K562 (cell line): ENCODE data around the gene B3GALT6. TPM values are rescaled to one million over a fixed set of nuclear protein-coding genes. Genes with fewer than 3 reads are reported as not detected.

Experiments
- AFF1 ChIP-seq, 2 experiments: fragments of 450-650 bp; IDR thresholded peaks; 2 replicates each; pipeline ENCODE4 v1.6.1; 2018; ENCODE audit warnings: mild to moderate bottlenecking in 2 of 2, low read depth in 1 of 2; ENCODE audit not compliant: partially characterized antibody in 2 of 2
- AFF4 ChIP-seq: sonication (generic); formaldehyde crosslinking; IDR thresholded peaks from 2 replicates; pipeline ENCODE4 v1.8.0; 2023; ENCODE audit warnings: mild to moderate bottlenecking, missing genetic modification reagents
- BCOR ChIP-seq: fragments of 450-650 bp; IDR thresholded peaks from 2 replicates; pipeline ENCODE4 v1.6.1; 2016
- BMI1 ChIP-seq: fragments of 150-350 bp; IDR thresholded peaks from 2 replicates; pipeline ENCODE4 v1.6.1; 2014; ENCODE audit warnings: low read length
- FIP1L1 ChIP-seq: fragments of 200-400 bp; formaldehyde crosslinking; IDR thresholded peaks from 2 replicates; pipeline ENCODE4 v1.6.1; 2018; ENCODE audit warnings: mild to moderate bottlenecking, low read depth, low read length; ENCODE audit not compliant: poor library complexity, severe bottlenecking
- FOXJ3 ChIP-seq: sonication (generic); formaldehyde crosslinking; IDR thresholded peaks from 2 replicates; pipeline ENCODE4 v1.4.0; 2020; ENCODE audit warnings: mild to moderate bottlenecking, missing genetic modification reagents
- KLF16 ChIP-seq: IDR thresholded peaks from 2 replicates; pipeline ENCODE4 v1.6.1; 2016; ENCODE audit warnings: antibody characterized with exemption
- NKRF ChIP-seq: fragments of 450-650 bp; IDR thresholded peaks from 2 replicates; pipeline ENCODE4 v1.6.1; 2016; ENCODE audit warnings: borderline replicate concordance
- OTX1 ChIP-seq: fragments of 450-650 bp; formaldehyde crosslinking; IDR thresholded peaks from 2 replicates; pipeline ENCODE4 v1.4.0; 2022; ENCODE audit warnings: mild to moderate bottlenecking
- RCOR1 ChIP-seq, 2 experiments: IDR thresholded peaks; 2 replicates each; pipeline ENCODE4 v1.6.1; 2012; ENCODE audit warnings: low read depth in 2 of 2, low read length in 2 of 2, borderline replicate concordance in 1 of 2, improper control_type of control experiment in 1 of 2
- RFX7 ChIP-seq: fragments of 250-450 bp; sonication (Bioruptor Pico); IDR thresholded peaks from 2 replicates; pipeline ENCODE4 v1.5.1; 2021; ENCODE audit warnings: mild to moderate bottlenecking
- SMAD4 ChIP-seq: fragments of 250-450 bp; sonication (Bioruptor Pico); conservative IDR thresholded peaks from 2 replicates; pipeline ENCODE4 v1.8.0; 2021; ENCODE audit warnings: inconsistent platforms, mild to moderate bottlenecking, moderate library complexity
- TBP ChIP-seq: optimal IDR thresholded peaks from 2 replicates; pipeline ENCODE3; 2011; ENCODE audit warnings: low read depth, low read length, improper control_type of control experiment
- ZNF24 ChIP-seq: fragments of 450-650 bp; IDR thresholded peaks from 2 replicates; pipeline ENCODE4 v1.6.1; 2016
- polyA plus RNA-seq, 8 experiments: library from polyadenylated mRNA; depleted of rRNA in 4 of 8; stranded (reverse) in 5 of 8; unstranded in 3 of 8; fragments of >200 nt; fragmentation: Nextera tagmentation in 2 of 8; fragmentation: Illumina TruSeq in 1 of 8; extraction: Ambion mirVana in 2 of 8; extraction: Trizol in 1 of 8; gene quantifications; 2 replicates each; pipeline versions ENCODE4 v1.2.1 to v1.2.3, GENCODE V29; 2011 to 2014; ENCODE audit warnings: inconsistent platforms in 1 of 8, missing spikeins in 1 of 8
- total RNA-seq, 7 experiments: library from RNA; depleted of rRNA in 6 of 7; stranded (reverse); fragments of >200 nt in 6 of 7; fragmentation: Illumina TruSeq in 2 of 7; extraction: Trizol in 2 of 7; gene quantifications; 2 replicates each; pipeline versions ENCODE4 v1.2.1 to v1.2.3, GENCODE V29; 2011 to 2021; ENCODE audit warnings: low replicate concordance in 1 of 7
- TF ChIP-seq, protein P1 (sequence below), 2 experiments: IDR thresholded peaks; 2 replicates each; pipeline ENCODE4 v1.6.1; 2012; ENCODE audit warnings: improper control_type of control experiment in 2 of 2, low read depth in 2 of 2, low read length in 2 of 2, borderline replicate concordance in 1 of 2

The B3GALT6 gene
- total and polyA plus RNA-seq, 9 of the 15 experiments (the other 6 are each of a cell fraction or from before 2014, with no cell fraction given), result 0.68 to 29.8 (median 9.9) TPM

DNA sequence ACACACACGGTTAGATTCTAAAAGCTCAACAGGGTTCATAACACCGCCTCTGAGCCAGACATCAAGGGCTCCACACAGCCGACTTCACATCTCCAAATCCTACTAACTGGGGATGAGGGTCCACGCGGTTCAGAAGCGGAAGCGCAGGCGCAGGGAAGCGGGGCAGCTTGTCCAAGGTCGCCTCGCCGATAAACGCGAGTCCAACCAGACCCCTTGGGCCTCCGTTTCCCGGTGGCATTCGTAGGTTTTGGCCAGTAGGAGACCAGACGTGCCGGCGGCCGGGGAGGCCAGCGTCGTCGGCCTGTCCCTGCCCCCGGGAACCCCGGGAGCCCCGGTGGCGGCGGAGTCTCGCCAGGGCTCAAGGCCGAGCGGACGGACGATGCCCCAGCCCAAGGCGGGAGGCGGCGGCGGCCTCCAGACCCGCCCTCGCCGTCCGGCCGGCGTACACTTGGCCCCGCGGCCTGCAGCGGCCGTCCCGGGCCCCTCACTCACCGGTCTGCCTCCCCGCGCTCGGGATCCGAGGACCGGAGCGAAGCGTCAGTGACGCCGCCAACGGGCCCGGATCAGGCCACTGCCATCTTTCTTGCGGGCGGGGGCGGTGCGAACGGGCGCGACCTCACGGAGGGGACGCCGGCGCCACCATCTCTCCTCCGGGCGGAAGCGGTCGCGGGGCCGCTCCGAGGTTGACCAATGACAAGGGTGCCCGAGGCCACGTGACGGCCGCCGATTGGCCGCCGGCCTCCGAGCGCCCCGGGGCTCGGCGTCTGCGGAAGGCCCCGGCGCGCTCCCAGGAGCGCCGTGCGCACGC, 433 bp upstream of the B3GALT6 start, which contains the start of gene SDF4 (continued):
- peak; percentile 58; the same call in 1 of the 2 replicates for TF ChIP-seq AFF4 (CRISPR knock-in tag)
- TF ChIP-seq, protein P1, sequence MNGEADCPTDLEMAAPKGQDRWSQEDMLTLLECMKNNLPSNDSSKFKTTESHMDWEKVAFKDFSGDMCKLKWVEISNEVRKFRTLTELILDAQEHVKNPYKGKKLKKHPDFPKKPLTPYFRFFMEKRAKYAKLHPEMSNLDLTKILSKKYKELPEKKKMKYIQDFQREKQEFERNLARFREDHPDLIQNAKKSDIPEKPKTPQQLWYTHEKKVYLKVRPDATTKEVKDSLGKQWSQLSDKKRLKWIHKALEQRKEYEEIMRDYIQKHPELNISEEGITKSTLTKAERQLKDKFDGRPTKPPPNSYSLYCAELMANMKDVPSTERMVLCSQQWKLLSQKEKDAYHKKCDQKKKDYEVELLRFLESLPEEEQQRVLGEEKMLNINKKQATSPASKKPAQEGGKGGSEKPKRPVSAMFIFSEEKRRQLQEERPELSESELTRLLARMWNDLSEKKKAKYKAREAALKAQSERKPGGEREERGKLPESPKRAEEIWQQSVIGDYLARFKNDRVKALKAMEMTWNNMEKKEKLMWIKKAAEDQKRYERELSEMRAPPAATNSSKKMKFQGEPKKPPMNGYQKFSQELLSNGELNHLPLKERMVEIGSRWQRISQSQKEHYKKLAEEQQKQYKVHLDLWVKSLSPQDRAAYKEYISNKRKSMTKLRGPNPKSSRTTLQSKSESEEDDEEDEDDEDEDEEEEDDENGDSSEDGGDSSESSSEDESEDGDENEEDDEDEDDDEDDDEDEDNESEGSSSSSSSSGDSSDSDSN (IDR thresholded peaks at IDR 0.05; ENCODE audit: borderline replicate concordance in 1 of 2, low read depth in 2 of 2, low read length in 2 of 2), result peak in 1 of 2 experiments; percentile 53; a peak in 1 of 4 replicates
- peak; percentile 76 for TF ChIP-seq FIP1L1
- TF ChIP-seq ZNF24, result no peak
- peak in 1 of 2 experiments; percentile 41; a peak in 1 of 4 replicates for TF ChIP-seq RCOR1 (IDR thresholded peaks at IDR 0.05; ENCODE audit: borderline replicate concordance in 1 of 2, low read depth in 2 of 2, low read length in 2 of 2)
- no peak for TF ChIP-seq OTX1 (CRISPR knock-in tag)
- TF ChIP-seq BMI1, result no peak
- no peak; the same call in 1 of the 2 replicates for TF ChIP-seq SMAD4 (CRISPR knock-in tag)
- no peak for TF ChIP-seq BCOR
- TF ChIP-seq NKRF, result no peak; the same call in 1 of the 2 replicates
- TF ChIP-seq TBP, result peak; percentile 84
- TF ChIP-seq AFF1 (IDR thresholded peaks at IDR 0.05; ENCODE audit: low read depth in 1 of 2, partially characterized antibody in 2 of 2), result no peak
- no peak for TF ChIP-seq FOXJ3 (CRISPR knock-in tag)
- TF ChIP-seq KLF16, result no peak
- no peak for TF ChIP-seq RFX7 (CRISPR knock-in tag)
